ENCODE results near the gene KIAA0513.

- TF ChIP-seq EP300 (IDR thresholded peaks at IDR 0.05): no peak
- TF ChIP-seq, protein P1, sequence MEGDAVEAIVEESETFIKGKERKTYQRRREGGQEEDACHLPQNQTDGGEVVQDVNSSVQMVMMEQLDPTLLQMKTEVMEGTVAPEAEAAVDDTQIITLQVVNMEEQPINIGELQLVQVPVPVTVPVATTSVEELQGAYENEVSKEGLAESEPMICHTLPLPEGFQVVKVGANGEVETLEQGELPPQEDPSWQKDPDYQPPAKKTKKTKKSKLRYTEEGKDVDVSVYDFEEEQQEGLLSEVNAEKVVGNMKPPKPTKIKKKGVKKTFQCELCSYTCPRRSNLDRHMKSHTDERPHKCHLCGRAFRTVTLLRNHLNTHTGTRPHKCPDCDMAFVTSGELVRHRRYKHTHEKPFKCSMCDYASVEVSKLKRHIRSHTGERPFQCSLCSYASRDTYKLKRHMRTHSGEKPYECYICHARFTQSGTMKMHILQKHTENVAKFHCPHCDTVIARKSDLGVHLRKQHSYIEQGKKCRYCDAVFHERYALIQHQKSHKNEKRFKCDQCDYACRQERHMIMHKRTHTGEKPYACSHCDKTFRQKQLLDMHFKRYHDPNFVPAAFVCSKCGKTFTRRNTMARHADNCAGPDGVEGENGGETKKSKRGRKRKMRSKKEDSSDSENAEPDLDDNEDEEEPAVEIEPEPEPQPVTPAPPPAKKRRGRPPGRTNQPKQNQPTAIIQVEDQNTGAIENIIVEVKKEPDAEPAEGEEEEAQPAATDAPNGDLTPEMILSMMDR (IDR thresholded peaks at IDR 0.05): no peak
- no peak for TF ChIP-seq POLR2A (IDR thresholded peaks at IDR 0.05)
- TF ChIP-seq POLR2AphosphoS5 (IDR thresholded peaks at IDR 0.05): no peak
These were observed 82.5 kb downstream of the KIAA0513 start for GRCh38 chr16:85110105-85110504.
